Breast epithelium (tissue), 3 donors: ENCODE results near the gene DUSP3.

ENCODE experiments used
- POLR2AphosphoS5 ChIP-seq, 3 donors: sonication (generic); formaldehyde crosslinking; IDR thresholded peaks; one replicate each; pipeline ENCODE4 v1.6.1; 2017; ENCODE audit warnings: antibody characterized with exemption in 3 of 3
- TF ChIP-seq, protein P1 (sequence below), 3 donors: fragments of 450-650 bp; IDR thresholded peaks; one replicate each; pipeline ENCODE4 v1.5.1; 2016 to 2017; ENCODE audit warnings: antibody characterized with exemption in 3 of 3, mild to moderate bottlenecking in 3 of 3, moderate library complexity in 3 of 3

DNA sequence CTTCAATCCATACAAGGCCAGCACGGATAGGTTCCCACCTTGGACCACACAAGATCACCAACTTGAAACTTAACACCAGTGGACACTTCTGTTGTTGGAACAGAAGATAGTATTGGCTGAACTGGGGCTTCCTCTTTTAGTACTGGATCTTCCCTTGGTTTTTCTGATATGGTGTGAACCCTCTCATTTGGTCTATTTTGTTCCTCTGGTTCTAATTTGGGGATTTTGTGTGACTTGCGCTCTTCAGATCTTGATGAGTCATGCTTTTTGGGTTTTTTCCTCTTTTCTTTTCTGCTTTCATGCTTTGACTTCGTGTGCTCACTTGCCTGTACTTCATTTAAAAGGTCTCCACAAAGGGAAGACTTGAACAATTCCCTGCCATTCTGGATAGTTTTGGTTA, 59.2 kb downstream of the DUSP3 start:
- TF ChIP-seq, protein P1, sequence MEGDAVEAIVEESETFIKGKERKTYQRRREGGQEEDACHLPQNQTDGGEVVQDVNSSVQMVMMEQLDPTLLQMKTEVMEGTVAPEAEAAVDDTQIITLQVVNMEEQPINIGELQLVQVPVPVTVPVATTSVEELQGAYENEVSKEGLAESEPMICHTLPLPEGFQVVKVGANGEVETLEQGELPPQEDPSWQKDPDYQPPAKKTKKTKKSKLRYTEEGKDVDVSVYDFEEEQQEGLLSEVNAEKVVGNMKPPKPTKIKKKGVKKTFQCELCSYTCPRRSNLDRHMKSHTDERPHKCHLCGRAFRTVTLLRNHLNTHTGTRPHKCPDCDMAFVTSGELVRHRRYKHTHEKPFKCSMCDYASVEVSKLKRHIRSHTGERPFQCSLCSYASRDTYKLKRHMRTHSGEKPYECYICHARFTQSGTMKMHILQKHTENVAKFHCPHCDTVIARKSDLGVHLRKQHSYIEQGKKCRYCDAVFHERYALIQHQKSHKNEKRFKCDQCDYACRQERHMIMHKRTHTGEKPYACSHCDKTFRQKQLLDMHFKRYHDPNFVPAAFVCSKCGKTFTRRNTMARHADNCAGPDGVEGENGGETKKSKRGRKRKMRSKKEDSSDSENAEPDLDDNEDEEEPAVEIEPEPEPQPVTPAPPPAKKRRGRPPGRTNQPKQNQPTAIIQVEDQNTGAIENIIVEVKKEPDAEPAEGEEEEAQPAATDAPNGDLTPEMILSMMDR (IDR thresholded peaks at IDR 0.05): no peak
- TF ChIP-seq POLR2AphosphoS5 (IDR thresholded peaks at IDR 0.05): no peak
